Body of pancreas (tissue), 4 donors: ENCODE data around the gene MESD.

Source experiments
- CTCF ChIP-seq, 7 experiments: fragments of 450-650 bp in 4 of 7; fragments of 200-600 bp in 3 of 7; sonication (generic) in 3 of 7; IDR thresholded peaks; one replicate each; pipeline ENCODE4 v1.5.1; 2016 to 2019; ENCODE audit warnings: antibody characterized with exemption in 7 of 7
- POLR2A ChIP-seq, 3 donors: fragments of 450-650 bp; IDR thresholded peaks; one replicate each; pipeline ENCODE4 v1.6.1; 2016; ENCODE audit warnings: antibody characterized with exemption in 3 of 3, mild to moderate bottlenecking in 2 of 3

- TF ChIP-seq CTCF (IDR thresholded peaks at IDR 0.05) (no peak), POLR2A (IDR thresholded peaks at IDR 0.05) (no peak)
Observed at GRCh38 chr15:81006124-81006523, 16.5 kb upstream of the MESD start.
